Glutamatergic neuron (in vitro differentiated cells): ENCODE data around the gene MSMP. TPM values are rescaled to one million over a fixed set of nuclear protein-coding genes. Genes with fewer than 3 reads are reported as not detected.

Experiments
- DNase-seq: peaks from one replicate; pipeline ENCODE4 v3.0.0; 2022
- H3K27ac Mint-ChIP-seq: one replicate; pipeline ENCODE4 v1.8.0; 2020; ENCODE audit warnings: mild to moderate bottlenecking, mixed read lengths, inconsistent platforms; ENCODE audit not compliant: unreplicated experiment
- H3K27me3 Mint-ChIP-seq: one replicate; pipeline ENCODE4 v1.8.0; 2020; ENCODE audit warnings: mild to moderate bottlenecking, moderate library complexity, mixed read lengths, inconsistent platforms; ENCODE audit not compliant: unreplicated experiment
- H3K36me3 Mint-ChIP-seq: one replicate; pipeline ENCODE4 v1.8.0; 2020; ENCODE audit warnings: mild to moderate bottlenecking, mixed read lengths, inconsistent platforms; ENCODE audit not compliant: unreplicated experiment
- H3K4me1 Mint-ChIP-seq: one replicate; pipeline ENCODE4 v1.8.0; 2020; ENCODE audit warnings: mild to moderate bottlenecking, low read depth, mixed read lengths, inconsistent platforms; ENCODE audit not compliant: unreplicated experiment
- H3K4me3 Mint-ChIP-seq: one replicate; pipeline ENCODE4 v1.8.0; 2020; ENCODE audit warnings: mild to moderate bottlenecking, mixed read lengths, inconsistent platforms; ENCODE audit not compliant: unreplicated experiment
- H3K9me3 Mint-ChIP-seq: one replicate; pipeline ENCODE4 v1.8.0; 2020; ENCODE audit warnings: mild to moderate bottlenecking, moderate library complexity, mixed read lengths, inconsistent platforms; ENCODE audit not compliant: unreplicated experiment
- total RNA-seq: library from RNA; stranded (reverse); fragmentation: NEBNext Ultra II Directional; extraction: Animal tissue kit (Norgen Biotek cat#: 25700); gene quantifications from one replicate; pipeline ENCODE4 v1.2.1, GENCODE V29; 2021; ENCODE audit not compliant: unreplicated experiment
- TF ChIP-seq, protein P1 (sequence below): fragments of 200-600 bp; sonication (generic); IDR thresholded peaks from one replicate; pipeline ENCODE4 v1.5.0; 2021; ENCODE audit not compliant: partially characterized antibody, unreplicated experiment

The MSMP gene
- total RNA-seq, 1 donor from 2014 or later, result not detected

DNA sequence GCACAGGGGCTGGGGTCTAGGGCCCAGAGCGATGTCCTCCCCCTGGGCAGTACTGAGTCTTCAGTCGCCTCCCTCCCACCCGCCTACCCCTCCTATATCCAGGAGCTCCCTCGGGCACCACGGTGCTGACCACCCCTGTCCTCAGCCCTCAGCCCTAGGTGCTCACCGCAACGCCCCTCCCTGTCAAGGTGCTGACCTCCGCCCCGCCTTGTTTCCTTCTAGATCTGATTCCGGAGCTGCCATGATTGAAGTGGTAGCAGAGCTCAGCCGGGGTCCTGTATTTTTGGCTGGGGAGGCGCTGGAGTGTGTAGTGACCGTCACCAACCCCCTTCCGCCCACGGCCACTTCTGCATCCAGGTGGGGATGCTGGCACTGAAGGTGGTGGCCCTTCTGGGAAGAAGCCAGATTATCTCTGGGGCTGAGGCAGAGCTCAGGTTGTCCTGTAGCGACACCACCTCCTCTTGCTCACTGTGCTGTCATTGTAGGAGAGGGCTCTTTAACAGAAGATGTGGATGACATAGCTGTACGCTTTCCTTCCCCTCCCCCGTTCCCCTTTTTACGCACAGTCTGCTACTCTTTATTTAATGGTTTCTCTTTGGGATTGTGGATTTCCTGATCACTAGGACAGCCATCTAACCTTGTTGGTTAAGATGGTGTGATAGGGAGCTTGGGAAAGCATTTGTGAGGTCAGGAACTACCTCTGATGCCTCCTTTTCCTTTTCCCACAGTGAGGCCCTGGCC is 4.4 kb downstream of the MSMP start:
- no peak for DNase-seq
- peaks cover 22% of the 10 kb centered on the region for H3K4me1 Mint-ChIP-seq
- peaks cover 13% of the 10 kb centered on the region for H3K27me3 Mint-ChIP-seq

DNA sequence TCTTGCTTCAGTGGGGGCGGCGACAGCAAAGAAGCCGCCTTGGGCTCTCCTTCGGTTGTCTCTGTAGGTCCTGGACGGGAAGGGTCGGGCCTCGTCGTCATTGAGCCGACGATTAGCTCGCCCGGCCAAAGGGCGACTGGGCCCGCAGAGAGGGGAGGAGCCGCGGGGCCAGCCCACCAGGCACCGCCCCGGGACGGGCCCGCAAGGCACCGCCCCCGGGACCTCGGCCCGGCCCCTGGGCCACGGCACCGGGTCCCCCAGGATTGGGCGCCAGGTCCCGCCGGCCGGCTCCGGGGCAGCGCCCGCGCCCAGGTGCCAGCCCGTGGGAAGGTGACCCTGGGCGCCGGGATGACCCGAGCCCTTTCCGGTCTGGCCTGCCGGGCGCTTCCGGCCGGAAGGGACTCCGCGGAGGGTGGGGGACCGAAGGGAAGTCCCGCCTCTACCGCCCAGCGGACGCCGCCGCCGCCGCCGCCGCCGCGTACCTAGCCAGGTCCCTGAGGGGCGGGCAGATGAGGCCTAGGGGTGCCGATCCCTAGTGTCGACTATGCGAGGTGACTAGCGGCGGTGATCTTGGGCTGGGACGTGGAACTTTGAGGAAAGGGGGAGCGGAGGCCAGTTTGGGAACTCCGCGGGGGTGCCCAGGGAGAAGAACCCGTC is 5.1 kb downstream of the MSMP start, which contains the start of the genes GBA2 and RGP1:
GBA2 (minus strand) TSS at position 371 of the 657 bp plus-strand sequence. CDS start 524 bp downstream, outside the sequence.
RGP1 (plus strand) TSS at position 430 of the 657 bp plus-strand sequence. CDS start 469 bp downstream, outside the sequence.
- H3K9me3 Mint-ChIP-seq, result peaks cover 15% of the 10 kb centered on the region
- H3K27ac Mint-ChIP-seq, result peak within 1 kb of the TSS; percentile 79
- peak; percentile 86 for DNase-seq
- peak within 1 kb of the TSS; percentile 94 for H3K4me3 Mint-ChIP-seq
- H3K36me3 Mint-ChIP-seq, result no peaks in the 10 kb centered on the region
- TF ChIP-seq, protein P1, sequence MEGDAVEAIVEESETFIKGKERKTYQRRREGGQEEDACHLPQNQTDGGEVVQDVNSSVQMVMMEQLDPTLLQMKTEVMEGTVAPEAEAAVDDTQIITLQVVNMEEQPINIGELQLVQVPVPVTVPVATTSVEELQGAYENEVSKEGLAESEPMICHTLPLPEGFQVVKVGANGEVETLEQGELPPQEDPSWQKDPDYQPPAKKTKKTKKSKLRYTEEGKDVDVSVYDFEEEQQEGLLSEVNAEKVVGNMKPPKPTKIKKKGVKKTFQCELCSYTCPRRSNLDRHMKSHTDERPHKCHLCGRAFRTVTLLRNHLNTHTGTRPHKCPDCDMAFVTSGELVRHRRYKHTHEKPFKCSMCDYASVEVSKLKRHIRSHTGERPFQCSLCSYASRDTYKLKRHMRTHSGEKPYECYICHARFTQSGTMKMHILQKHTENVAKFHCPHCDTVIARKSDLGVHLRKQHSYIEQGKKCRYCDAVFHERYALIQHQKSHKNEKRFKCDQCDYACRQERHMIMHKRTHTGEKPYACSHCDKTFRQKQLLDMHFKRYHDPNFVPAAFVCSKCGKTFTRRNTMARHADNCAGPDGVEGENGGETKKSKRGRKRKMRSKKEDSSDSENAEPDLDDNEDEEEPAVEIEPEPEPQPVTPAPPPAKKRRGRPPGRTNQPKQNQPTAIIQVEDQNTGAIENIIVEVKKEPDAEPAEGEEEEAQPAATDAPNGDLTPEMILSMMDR, result no peak
- peaks cover 13% of the 10 kb centered on the region for H3K27me3 Mint-ChIP-seq
- H3K4me1 Mint-ChIP-seq, result peaks cover 25% of the 10 kb centered on the region

More for the DNA sequence above, 4.4 kb downstream of the MSMP start:
- Mint-ChIP-seq H3K9me3 (peaks cover 15% of the 10 kb centered on the region), H3K36me3 (no peaks in the 10 kb centered on the region), H3K27ac (peak overlapping the region; percentile 68), H3K4me3 (peak overlapping the region; percentile 94)
- TF ChIP-seq, protein P1, result no peak

DNA sequence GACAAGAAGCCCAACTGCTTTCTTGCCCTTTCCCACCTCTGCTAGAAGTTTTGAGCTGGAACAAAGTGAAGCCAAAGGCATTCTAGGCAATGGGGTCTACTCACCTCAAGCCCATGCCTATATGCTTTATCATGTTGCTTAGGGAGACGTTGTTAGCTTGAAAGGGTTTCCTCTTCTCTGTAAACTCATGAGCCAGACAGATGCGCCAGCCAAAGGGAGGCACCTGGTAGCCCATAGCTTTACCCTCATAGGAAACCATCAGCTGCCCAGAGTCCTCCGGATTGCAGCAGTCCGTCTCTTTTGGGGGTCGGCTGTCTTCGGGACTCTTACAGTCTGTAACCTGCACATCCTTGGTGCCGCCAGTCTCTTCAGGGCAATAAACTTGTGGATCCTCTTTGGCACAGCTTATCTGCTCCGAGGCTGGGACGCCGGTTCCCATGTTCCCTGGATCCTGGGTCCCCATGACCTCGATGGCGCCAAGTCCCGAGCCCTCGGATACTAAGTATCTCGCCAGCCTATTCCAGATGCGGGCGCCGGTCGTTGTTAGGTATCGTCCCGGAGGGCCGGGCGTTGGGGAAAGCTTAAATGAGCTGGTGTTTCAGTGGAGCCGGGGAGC is 5.7 kb downstream of the MSMP start:
- peaks cover 25% of the 10 kb centered on the region for H3K4me1 Mint-ChIP-seq
- peaks cover 10% of the 10 kb centered on the region for H3K27me3 Mint-ChIP-seq

DNA sequence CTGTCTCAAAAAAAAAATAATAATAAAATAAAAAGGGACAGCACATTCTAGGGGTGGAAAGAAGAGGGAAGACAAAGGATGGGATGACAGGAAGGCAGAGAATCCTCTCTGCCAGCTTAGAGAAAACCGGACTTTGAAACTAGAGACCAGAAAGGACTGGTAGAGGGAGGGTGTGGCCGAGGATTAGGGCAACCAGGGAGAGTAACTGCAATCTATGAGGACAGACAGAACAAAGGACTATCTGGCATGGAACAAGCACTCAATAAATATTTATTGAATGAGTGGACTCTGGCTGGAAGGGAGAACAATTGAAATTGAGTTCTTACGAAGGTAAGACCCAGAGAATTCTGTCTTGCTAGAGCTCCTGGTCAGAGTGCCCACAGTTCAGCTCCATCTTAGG is 7.5 kb downstream of the MSMP start:
- no peak for DNase-seq
- TF ChIP-seq, protein P1, result no peak
- Mint-ChIP-seq H3K27ac (peak overlapping the region; percentile 79), H3K4me1 (peaks cover 31% of the 10 kb centered on the region), H3K4me3 (peak overlapping the region; percentile 90), H3K36me3 (peaks cover 8% of the 10 kb centered on the region), H3K27me3 (peaks cover 8% of the 10 kb centered on the region), H3K9me3 (peaks cover 13% of the 10 kb centered on the region)

More for the DNA sequence above, 5.7 kb downstream of the MSMP start:
- DNase-seq, result no peak
- TF ChIP-seq, protein P1, result no peak
- peaks cover 18% of the 10 kb centered on the region for H3K9me3 Mint-ChIP-seq
- H3K4me3 Mint-ChIP-seq, result peak overlapping the region; percentile 90
- H3K27ac Mint-ChIP-seq, result peak overlapping the region; percentile 79
- H3K36me3 Mint-ChIP-seq, result peaks cover 3% of the 10 kb centered on the region
